Muscle layer of colon (tissue), 2 donors: ENCODE results near the gene CACNB2.

Experiments
- H3K27ac ChIP-seq: one replicate; pipeline ENCODE4 v1.7.0; 2013; ENCODE audit warnings: low read depth, mild to moderate bottlenecking, low read length, moderate library complexity
- H3K27me3 ChIP-seq, 2 donors: one replicate each; pipeline ENCODE4 v1.7.0; 2013; ENCODE audit warnings: low read length in 2 of 2, mild to moderate bottlenecking in 2 of 2; ENCODE audit not compliant: insufficient read depth in 2 of 2, control insufficient read depth in 1 of 2
- H3K36me3 ChIP-seq: one replicate; pipeline ENCODE4 v1.7.0; 2013; ENCODE audit warnings: mild to moderate bottlenecking, low read length; ENCODE audit not compliant: insufficient read depth
- H3K4me1 ChIP-seq: one replicate; pipeline ENCODE4 v1.7.0; 2013; ENCODE audit warnings: mild to moderate bottlenecking, low read length; ENCODE audit not compliant: insufficient read depth
- H3K4me3 ChIP-seq, 2 donors: one replicate each; pipeline ENCODE4 v1.7.0; 2013; ENCODE audit warnings: low read length in 2 of 2, low read depth in 1 of 2, mild to moderate bottlenecking in 1 of 2, moderate library complexity in 1 of 2
- H3K9ac ChIP-seq: one replicate; pipeline ENCODE4 v1.7.0; 2013; ENCODE audit warnings: low read length
- H3K9me3 ChIP-seq: one replicate; pipeline ENCODE4 v1.7.0; 2013; ENCODE audit warnings: mild to moderate bottlenecking, low read length
- donor health status: abdominal sarcoma.
- donor health status: Adenocarcinoma of cecum.

The CACNB2 gene

GRCh38 chr10:18501198-18501597, 361.0 kb downstream of the CACNB2 start:
- H3K9ac ChIP-seq, result no peak overlapping the region

GRCh38 chr10:18501629-18502028, 361.4 kb downstream of the CACNB2 start:
- H3K9ac ChIP-seq, result no peak overlapping the region
- H3K36me3 ChIP-seq, result no peaks in the 10 kb centered on the region
- H3K27me3 ChIP-seq, result no peaks in the 10 kb centered on the region
- H3K27ac ChIP-seq, result no peak overlapping the region
- no peaks in the 10 kb centered on the region for H3K4me1 ChIP-seq
- no peaks in the 10 kb centered on the region for H3K9me3 ChIP-seq
- no peak overlapping the region for H3K4me3 ChIP-seq

More at GRCh38 chr10:18501198-18501597, 361.0 kb downstream of the CACNB2 start:
- H3K9me3 ChIP-seq, result no peaks in the 10 kb centered on the region
- H3K4me1 ChIP-seq, result no peaks in the 10 kb centered on the region
- no peak overlapping the region for H3K4me3 ChIP-seq
- no peaks in the 10 kb centered on the region for H3K36me3 ChIP-seq
- H3K27me3 ChIP-seq, result no peaks in the 10 kb centered on the region
- no peak overlapping the region for H3K27ac ChIP-seq

- Histone ChIP-seq H3K4me1 (no peaks in the 10 kb centered on the region), H3K36me3 (peaks cover 2% of the 10 kb centered on the region)
Measured at GRCh38 chr10:18504161-18504560, 363.9 kb downstream of the CACNB2 start.

GRCh38 chr10:18505456-18506118, 365.4 kb downstream of the CACNB2 start:
- no peaks in the 10 kb centered on the region for H3K9me3 ChIP-seq
- H3K4me1 ChIP-seq, result no peaks in the 10 kb centered on the region
- H3K27ac ChIP-seq, result no peak overlapping the region
- peaks cover 6% of the 10 kb centered on the region for H3K36me3 ChIP-seq
- no peak overlapping the region for H3K9ac ChIP-seq
- H3K27me3 ChIP-seq, result no peaks in the 10 kb centered on the region
- no peak overlapping the region for H3K4me3 ChIP-seq

More at GRCh38 chr10:18504161-18504560, 363.9 kb downstream of the CACNB2 start:
- Histone ChIP-seq H3K4me3 (no peak overlapping the region), H3K9me3 (no peaks in the 10 kb centered on the region), H3K9ac (no peak overlapping the region), H3K27ac (no peak overlapping the region), H3K27me3 (no peaks in the 10 kb centered on the region)

- no peak overlapping the region for H3K27ac ChIP-seq
- H3K9me3 ChIP-seq, result no peaks in the 10 kb centered on the region
- H3K4me1 ChIP-seq, result no peaks in the 10 kb centered on the region
- H3K4me3 ChIP-seq, result no peak overlapping the region
- H3K27me3 ChIP-seq, result no peaks in the 10 kb centered on the region
- peaks cover 6% of the 10 kb centered on the region for H3K36me3 ChIP-seq
- H3K9ac ChIP-seq, result no peak overlapping the region
Measured at GRCh38 chr10:18508587-18508986, 368.4 kb downstream of the CACNB2 start.

GRCh38 chr10:18514537-18514936, 374.3 kb downstream of the CACNB2 start:
- no peak overlapping the region for H3K9ac ChIP-seq
- H3K4me1 ChIP-seq, result no peaks in the 10 kb centered on the region
- no peak overlapping the region for H3K27ac ChIP-seq
- H3K4me3 ChIP-seq, result no peak overlapping the region
- no peaks in the 10 kb centered on the region for H3K27me3 ChIP-seq
- H3K36me3 ChIP-seq, result peaks cover 6% of the 10 kb centered on the region
- H3K9me3 ChIP-seq, result no peaks in the 10 kb centered on the region

- no peaks in the 10 kb centered on the region for H3K27me3 ChIP-seq
- peaks cover 29% of the 10 kb centered on the region for H3K36me3 ChIP-seq
- H3K9ac ChIP-seq, result no peak overlapping the region
- no peaks in the 10 kb centered on the region for H3K4me1 ChIP-seq
- H3K9me3 ChIP-seq, result no peaks in the 10 kb centered on the region
- no peak overlapping the region for H3K27ac ChIP-seq
- H3K4me3 ChIP-seq, result no peak overlapping the region
Measured at GRCh38 chr10:18516851-18517250, 376.6 kb downstream of the CACNB2 start.

- Histone ChIP-seq H3K4me1 (peaks cover 15% of the 10 kb centered on the region), H3K9ac (no peak overlapping the region), H3K27me3 (no peaks in the 10 kb centered on the region), H3K4me3 (no peak overlapping the region), H3K27ac (no peak overlapping the region), H3K9me3 (no peaks in the 10 kb centered on the region), H3K36me3 (peaks cover 33% of the 10 kb centered on the region)
Measured at GRCh38 chr10:18523025-18523424, 382.8 kb downstream of the CACNB2 start.

- H3K9ac ChIP-seq, result no peak overlapping the region
- H3K36me3 ChIP-seq, result peaks cover 33% of the 10 kb centered on the region
- no peaks in the 10 kb centered on the region for H3K9me3 ChIP-seq
- H3K4me1 ChIP-seq, result peaks cover 16% of the 10 kb centered on the region
- no peak overlapping the region for H3K4me3 ChIP-seq
- no peak overlapping the region for H3K27ac ChIP-seq
- H3K27me3 ChIP-seq, result no peaks in the 10 kb centered on the region
Measured at GRCh38 chr10:18523858-18524257, 383.6 kb downstream of the CACNB2 start.

- Histone ChIP-seq H3K27me3 (no peaks in the 10 kb centered on the region), H3K9me3 (no peaks in the 10 kb centered on the region), H3K4me3 (no peak overlapping the region), H3K27ac (no peak overlapping the region), H3K4me1 (peaks cover 16% of the 10 kb centered on the region), H3K36me3 (no peaks in the 10 kb centered on the region), H3K9ac (no peak overlapping the region)
Measured at GRCh38 chr10:18527687-18528086, 387.5 kb downstream of the CACNB2 start.

- H3K27me3 ChIP-seq, result no peaks in the 10 kb centered on the region
- no peak overlapping the region for H3K9ac ChIP-seq
- no peaks in the 10 kb centered on the region for H3K9me3 ChIP-seq
- no peak overlapping the region for H3K4me3 ChIP-seq
- peaks cover 12% of the 10 kb centered on the region for H3K4me1 ChIP-seq
- no peaks in the 10 kb centered on the region for H3K36me3 ChIP-seq
- no peak overlapping the region for H3K27ac ChIP-seq
Measured at GRCh38 chr10:18528292-18528691, 388.1 kb downstream of the CACNB2 start.

GRCh38 chr10:18532881-18533535, 392.8 kb downstream of the CACNB2 start:
- Histone ChIP-seq H3K27ac (no peak overlapping the region), H3K27me3 (no peaks in the 10 kb centered on the region), H3K4me1 (peaks cover under 1% of the 10 kb centered on the region), H3K36me3 (peaks cover 12% of the 10 kb centered on the region), H3K9ac (no peak overlapping the region), H3K9me3 (no peaks in the 10 kb centered on the region), H3K4me3 (no peak overlapping the region)
